IMR-90 (cell line): ENCODE results near the gene CDKN2B-AS1.

Source experiments
- BHLHE40 ChIP-seq: fragments of 150-350 bp; IDR thresholded peaks from 2 replicates; pipeline ENCODE4 v1.6.1; 2016; ENCODE audit warnings: mild to moderate bottlenecking, low read depth, low read length
- CEBPB ChIP-seq: IDR thresholded peaks from 2 replicates; pipeline ENCODE4 v1.6.1; 2012; ENCODE audit warnings: low read depth, low read length, improper control_type of control experiment
- CHD1 ChIP-seq: IDR thresholded peaks from 2 replicates; pipeline ENCODE4 v1.6.1; 2012; ENCODE audit warnings: low read depth, low read length, improper control_type of control experiment
- FOS ChIP-seq: fragments of 150-350 bp; IDR thresholded peaks from 2 replicates; pipeline ENCODE4 v1.6.1; 2016; ENCODE audit warnings: low read depth, low read length
- MAFK ChIP-seq: IDR thresholded peaks from 2 replicates; pipeline ENCODE4 v1.6.1; 2012; ENCODE audit warnings: low read depth, low read length, improper control_type of control experiment
- MAZ ChIP-seq: IDR thresholded peaks from 2 replicates; pipeline ENCODE4 v1.6.1; 2012; ENCODE audit warnings: low read depth, mild to moderate bottlenecking, low read length, improper control_type of control experiment, moderate library complexity, borderline replicate concordance
- MXI1 ChIP-seq: IDR thresholded peaks from 2 replicates; pipeline ENCODE4 v1.6.1; 2012; ENCODE audit warnings: low read depth, mild to moderate bottlenecking, low read length, moderate library complexity, borderline replicate concordance
- POLR2A ChIP-seq: IDR thresholded peaks from 2 replicates; pipeline ENCODE4 v1.6.1; 2012; ENCODE audit warnings: mild to moderate bottlenecking, low read depth, low read length
- RAD21 ChIP-seq: IDR thresholded peaks from 2 replicates; pipeline ENCODE4 v1.6.1; 2012; ENCODE audit warnings: low read length, improper control_type of control experiment
- RCOR1 ChIP-seq: IDR thresholded peaks from 2 replicates; pipeline ENCODE4 v1.6.1; 2012; ENCODE audit warnings: mild to moderate bottlenecking, low read length, improper control_type of control experiment; ENCODE audit not compliant: insufficient replicate concordance
- RFX5 ChIP-seq: IDR thresholded peaks from 2 replicates; pipeline ENCODE4 v1.8.0; 2012; ENCODE audit warnings: low read depth, mild to moderate bottlenecking, low read length, moderate library complexity
- SMC3 ChIP-seq: fragments of 150-350 bp; IDR thresholded peaks from 2 replicates; pipeline ENCODE4 v1.6.1; 2016; ENCODE audit warnings: low read depth, mild to moderate bottlenecking, antibody characterized with exemption, low read length, moderate library complexity
- TF ChIP-seq, protein P1 (sequence below): conservative IDR thresholded peaks from 2 replicates; pipeline ENCODE4 v1.5.1; 2012; ENCODE audit warnings: mild to moderate bottlenecking, low read depth, low read length, improper control_type of control experiment
- TF ChIP-seq, protein P2 (sequence below): fragments of 150-350 bp; IDR thresholded peaks from 2 replicates; pipeline ENCODE4 v1.6.1; 2017; ENCODE audit warnings: mild to moderate bottlenecking, antibody characterized with exemption, low read length, low read depth

DNA sequence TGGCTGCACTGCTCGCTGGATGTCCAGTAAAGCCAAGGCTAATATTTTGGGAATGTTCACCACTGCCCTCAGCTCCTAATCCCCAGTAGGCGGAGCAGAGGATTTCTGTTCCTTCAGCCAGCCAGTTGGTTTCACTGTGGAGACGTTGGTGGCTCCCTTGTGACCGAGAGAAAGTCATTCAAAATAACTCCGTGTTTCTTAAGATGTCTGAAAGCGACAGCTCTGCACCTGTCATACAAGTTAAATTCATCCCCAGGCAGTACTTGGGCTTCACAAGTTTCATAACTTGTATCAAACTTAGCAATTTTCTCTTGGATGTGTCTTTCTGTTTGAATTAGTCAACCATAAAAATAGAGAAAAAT, 14.9 kb downstream of the CDKN2B-AS1 start:
- TF ChIP-seq, protein P1, sequence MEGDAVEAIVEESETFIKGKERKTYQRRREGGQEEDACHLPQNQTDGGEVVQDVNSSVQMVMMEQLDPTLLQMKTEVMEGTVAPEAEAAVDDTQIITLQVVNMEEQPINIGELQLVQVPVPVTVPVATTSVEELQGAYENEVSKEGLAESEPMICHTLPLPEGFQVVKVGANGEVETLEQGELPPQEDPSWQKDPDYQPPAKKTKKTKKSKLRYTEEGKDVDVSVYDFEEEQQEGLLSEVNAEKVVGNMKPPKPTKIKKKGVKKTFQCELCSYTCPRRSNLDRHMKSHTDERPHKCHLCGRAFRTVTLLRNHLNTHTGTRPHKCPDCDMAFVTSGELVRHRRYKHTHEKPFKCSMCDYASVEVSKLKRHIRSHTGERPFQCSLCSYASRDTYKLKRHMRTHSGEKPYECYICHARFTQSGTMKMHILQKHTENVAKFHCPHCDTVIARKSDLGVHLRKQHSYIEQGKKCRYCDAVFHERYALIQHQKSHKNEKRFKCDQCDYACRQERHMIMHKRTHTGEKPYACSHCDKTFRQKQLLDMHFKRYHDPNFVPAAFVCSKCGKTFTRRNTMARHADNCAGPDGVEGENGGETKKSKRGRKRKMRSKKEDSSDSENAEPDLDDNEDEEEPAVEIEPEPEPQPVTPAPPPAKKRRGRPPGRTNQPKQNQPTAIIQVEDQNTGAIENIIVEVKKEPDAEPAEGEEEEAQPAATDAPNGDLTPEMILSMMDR = peak; percentile 36
- TF ChIP-seq RFX5 = no peak
- no peak for TF ChIP-seq POLR2A
- TF ChIP-seq, protein P2, sequence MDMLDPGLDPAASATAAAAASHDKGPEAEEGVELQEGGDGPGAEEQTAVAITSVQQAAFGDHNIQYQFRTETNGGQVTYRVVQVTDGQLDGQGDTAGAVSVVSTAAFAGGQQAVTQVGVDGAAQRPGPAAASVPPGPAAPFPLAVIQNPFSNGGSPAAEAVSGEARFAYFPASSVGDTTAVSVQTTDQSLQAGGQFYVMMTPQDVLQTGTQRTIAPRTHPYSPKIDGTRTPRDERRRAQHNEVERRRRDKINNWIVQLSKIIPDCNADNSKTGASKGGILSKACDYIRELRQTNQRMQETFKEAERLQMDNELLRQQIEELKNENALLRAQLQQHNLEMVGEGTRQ = no peak
- TF ChIP-seq RCOR1 = no peak
- TF ChIP-seq CEBPB = no peak
- TF ChIP-seq MAFK = no peak
- no peak for TF ChIP-seq MAZ
- no peak for TF ChIP-seq BHLHE40
- no peak for TF ChIP-seq SMC3
- peak; percentile 34; the same call in 1 of the 2 replicates for TF ChIP-seq RAD21
- no peak for TF ChIP-seq MXI1
- no peak for TF ChIP-seq CHD1
- no peak for TF ChIP-seq FOS
